Measurements from ENCODE around the gene MUC20.
"Not testable (repeated sequence)": the region's sequence is repeated elsewhere in the genome, so short reads cannot be mapped to it uniquely, and the experiment has no call there.

Gene MUC20

GRCh38 chr3:195731356-195731905 lies 10.7 kb downstream of the MUC20 start:
- DNase-seq, result no peak

GRCh38 chr3:195732940-195733339 lies 12.2 kb downstream of the MUC20 start:
- DNase-seq, result no peak

GRCh38 chr3:195735036-195735695 lies 14.4 kb downstream of the MUC20 start:
- DNase-seq, result no peak

GRCh38 chr3:195736866-195737490 lies 16.2 kb downstream of the MUC20 start:
- no peak for DNase-seq

GRCh38 chr3:195737782-195738181 lies 17.0 kb downstream of the MUC20 start:
- not testable (repeated sequence) for DNase-seq

GRCh38 chr3:195738274-195739044 lies 17.7 kb downstream of the MUC20 start:
- DNase-seq, result no peak

- no peak for DNase-seq
These were observed 18.9 kb downstream of the MUC20 start for GRCh38 chr3:195739561-195740111.

GRCh38 chr3:195744437-195744836 lies 23.7 kb downstream of the MUC20 start:
- DNase-seq, result no peak

GRCh38 chr3:195746346-195746745 lies 25.6 kb downstream of the MUC20 start:
- DNase-seq, result no peak

- DNase-seq, result no peak
These were observed 26.0 kb downstream of the MUC20 start for GRCh38 chr3:195746751-195747150.

- no peak for DNase-seq
These were observed 27.9 kb downstream of the MUC20 start for GRCh38 chr3:195748661-195749060.

GRCh38 chr3:195749101-195749500 lies 28.3 kb downstream of the MUC20 start:
- DNase-seq, result not testable (repeated sequence)

GRCh38 chr3:195750797-195751520 lies 30.2 kb downstream of the MUC20 start:
- DNase-seq, result no peak

- DNase-seq, result no peak
These were observed 30.8 kb downstream of the MUC20 start for GRCh38 chr3:195751560-195751959.

GRCh38 chr3:195752066-195752465 lies 31.3 kb downstream of the MUC20 start:
- DNase-seq, result no peak

- no peak for DNase-seq
These were observed 32.0 kb downstream of the MUC20 start for GRCh38 chr3:195752546-195753331.

- no peak for DNase-seq
These were observed 32.8 kb downstream of the MUC20 start for GRCh38 chr3:195753581-195753980.

GRCh38 chr3:195754141-195754540 lies 33.4 kb downstream of the MUC20 start:
- DNase-seq, result no peak

GRCh38 chr3:195754906-195755305 lies 34.1 kb downstream of the MUC20 start:
- DNase-seq, result no peak

GRCh38 chr3:195755391-195755790 lies 34.6 kb downstream of the MUC20 start:
- no peak for DNase-seq

GRCh38 chr3:195755791-195756676 lies 35.3 kb downstream of the MUC20 start:
- peak in 1 of 2 donors; percentile 44 for DNase-seq
